Stimulated activated naive CD4-positive, alpha-beta T cell (primary cell): Measurements from ENCODE around the gene ERN1.
"Not testable (repeated sequence)": the region's sequence is repeated elsewhere in the genome, so short reads cannot be mapped to it uniquely, and the experiment has no call there.

ENCODE experiments used
- DNase-seq, 6 experiments: peaks; one replicate each; lab custom pipeline; 2025; lab: John Stamatoyannopoulos, UW

The ERN1 gene

DNA sequence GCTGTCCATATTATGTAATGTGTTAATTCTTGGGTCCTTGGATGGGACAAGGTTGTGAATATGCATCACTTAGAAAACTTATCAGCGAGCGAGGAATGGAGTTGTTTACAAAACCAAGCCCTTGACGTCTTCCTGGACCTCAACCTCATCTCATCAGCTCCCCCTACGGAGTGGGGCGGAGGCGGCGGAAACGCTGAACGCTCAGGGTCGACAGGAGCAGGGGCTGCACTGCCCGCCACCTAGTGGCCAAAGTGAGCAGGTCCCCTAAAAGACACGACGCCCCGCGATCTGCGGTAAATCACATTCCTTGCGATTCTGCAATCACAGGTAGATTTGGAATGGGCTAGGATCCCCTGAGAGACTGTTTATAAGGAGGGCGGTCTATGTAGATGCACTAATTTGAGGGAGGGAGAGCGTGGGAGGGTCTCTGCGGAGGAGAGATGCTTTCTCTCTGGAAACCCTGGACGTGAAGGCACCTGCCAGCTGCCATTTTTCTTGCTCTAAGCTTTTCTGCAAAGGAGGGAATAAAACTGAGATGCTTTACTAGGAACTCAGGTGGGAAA, 104.1 kb downstream of the ERN1 start:
- peak; percentile 82 to 94 (median 94) for DNase-seq

GRCh38 chr17:64024781-64025731, 104.9 kb downstream of the ERN1 start:
- DNase-seq, result peak in 3 of 6 experiments; percentile 42 to 77 (median 50)

DNA sequence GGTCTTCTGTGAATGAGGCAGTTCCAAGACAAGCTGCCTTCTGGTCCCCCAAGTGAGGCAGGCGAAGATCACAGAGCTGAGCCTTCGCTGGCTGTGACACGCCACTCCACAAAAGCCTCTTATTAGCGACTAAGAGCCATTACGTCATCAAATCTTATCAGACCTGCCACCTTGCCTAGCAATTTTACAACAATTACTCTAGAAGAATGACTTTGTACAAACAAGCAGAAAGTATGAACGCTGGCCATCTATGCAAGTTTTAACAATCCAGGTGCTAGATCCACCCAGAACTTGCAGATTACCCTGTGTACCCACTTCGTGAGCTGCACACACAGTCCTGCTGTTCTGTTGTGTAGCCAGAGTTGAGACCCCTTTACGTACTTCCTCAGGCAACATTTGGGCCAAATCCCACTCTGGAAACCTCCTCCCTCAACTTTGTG, 105.7 kb downstream of the ERN1 start:
- DNase-seq, result no peak

- DNase-seq, result no peak
These were observed 107.3 kb downstream of the ERN1 start for GRCh38 chr17:64022611-64023063.

GRCh38 chr17:64020056-64020766, 109.7 kb downstream of the ERN1 start, which contains the start of gene ICAM2:
TSS of gene ICAM2 (minus strand) at chr17:64020633. CDS start at chr17:64006691, 13,942 bp downstream.
- DNase-seq, result peak; percentile 84 to 97 (median 94)

DNA sequence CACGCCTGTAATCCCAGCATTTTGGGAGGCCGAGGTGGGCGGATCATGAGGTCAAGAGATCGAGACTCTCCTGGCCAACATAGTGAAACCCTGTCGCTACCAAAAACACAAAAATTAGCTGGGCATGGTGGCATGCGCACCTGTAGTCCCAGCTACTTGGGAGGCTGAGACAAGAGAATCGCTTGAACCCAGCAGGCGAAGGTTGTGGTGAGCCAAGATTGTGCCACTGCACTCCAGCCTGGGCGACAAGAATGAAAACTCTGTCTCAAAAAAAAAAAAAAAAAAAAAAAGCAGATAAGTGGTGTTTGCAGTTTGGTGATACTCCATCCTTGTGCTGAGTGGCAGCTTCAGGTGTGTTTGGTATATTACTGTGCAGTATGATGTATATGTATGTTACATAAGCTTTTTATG, 110.4 kb downstream of the ERN1 start:
- DNase-seq, result peak in 3 of 6 experiments; percentile 31 to 66 (median 35)

- no peak for DNase-seq
These were observed 112.5 kb downstream of the ERN1 start for GRCh38 chr17:64017381-64017980.

DNA sequence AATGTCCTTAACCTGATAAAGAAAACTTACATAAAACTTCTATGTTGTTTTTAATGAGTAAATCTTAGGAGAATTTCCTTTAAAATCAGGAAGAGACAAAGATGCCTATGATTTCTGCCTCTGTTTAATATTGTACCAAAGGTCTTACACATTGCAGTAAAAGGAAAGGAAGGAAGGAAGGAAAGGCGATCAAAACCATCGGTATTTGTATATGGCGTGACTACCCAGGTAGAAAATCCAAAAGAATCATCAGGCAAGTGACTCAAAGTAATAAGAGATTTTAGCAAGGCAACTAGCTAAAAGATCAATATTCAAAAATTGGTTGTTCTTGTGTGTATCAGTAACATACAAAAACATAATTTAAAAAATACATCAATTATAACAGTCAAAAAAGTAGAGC, 113.0 kb downstream of the ERN1 start:
- DNase-seq, result no peak

- peak in 1 of 6 experiments; percentile 37 for DNase-seq
These were observed 113.6 kb downstream of the ERN1 start for GRCh38 chr17:64016231-64016784.

DNA sequence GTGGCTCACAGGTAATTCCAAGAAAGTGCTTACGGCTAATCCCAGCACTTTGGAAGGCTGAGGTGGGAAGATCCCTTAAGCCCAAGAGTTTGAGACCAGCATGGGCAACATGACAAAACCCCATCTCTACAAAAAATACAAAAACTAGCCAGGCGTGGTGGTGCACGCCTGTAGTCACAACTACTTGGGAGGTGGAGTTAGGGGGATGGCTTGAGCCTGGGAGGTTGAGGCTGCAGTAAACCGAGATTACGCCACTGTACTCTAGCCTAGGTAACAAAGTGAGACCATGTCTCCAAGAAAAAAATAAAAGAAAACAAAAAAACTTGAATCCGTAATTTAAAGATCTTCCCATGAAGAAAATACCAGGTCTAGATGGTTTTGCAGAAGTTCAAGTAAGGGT, 114.5 kb downstream of the ERN1 start:
- no peak for DNase-seq

- DNase-seq, result no peak
These were observed 120.2 kb downstream of the ERN1 start for GRCh38 chr17:64009571-64010402.

DNA sequence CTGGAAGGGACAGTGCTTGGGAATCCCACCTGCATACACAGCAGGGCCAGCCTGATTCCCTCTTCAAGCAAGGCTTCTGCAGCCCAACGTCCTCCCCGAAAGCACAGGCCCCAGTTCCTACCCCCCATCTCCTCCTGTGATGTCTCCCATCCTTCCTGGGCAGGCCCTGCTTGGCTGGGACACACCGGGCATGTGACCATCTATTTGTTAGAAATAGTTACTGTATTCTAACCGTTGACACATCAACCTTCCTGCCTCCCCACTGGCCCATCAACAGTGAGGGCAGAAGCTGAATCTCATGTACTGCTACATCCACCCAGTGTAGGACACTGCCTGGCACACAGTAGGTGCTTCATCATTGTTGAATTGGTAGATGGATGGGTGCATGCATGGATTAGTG, 121.1 kb downstream of the ERN1 start:
- no peak for DNase-seq

- no peak for DNase-seq
These were observed 121.6 kb downstream of the ERN1 start for GRCh38 chr17:64008346-64008745.

DNA sequence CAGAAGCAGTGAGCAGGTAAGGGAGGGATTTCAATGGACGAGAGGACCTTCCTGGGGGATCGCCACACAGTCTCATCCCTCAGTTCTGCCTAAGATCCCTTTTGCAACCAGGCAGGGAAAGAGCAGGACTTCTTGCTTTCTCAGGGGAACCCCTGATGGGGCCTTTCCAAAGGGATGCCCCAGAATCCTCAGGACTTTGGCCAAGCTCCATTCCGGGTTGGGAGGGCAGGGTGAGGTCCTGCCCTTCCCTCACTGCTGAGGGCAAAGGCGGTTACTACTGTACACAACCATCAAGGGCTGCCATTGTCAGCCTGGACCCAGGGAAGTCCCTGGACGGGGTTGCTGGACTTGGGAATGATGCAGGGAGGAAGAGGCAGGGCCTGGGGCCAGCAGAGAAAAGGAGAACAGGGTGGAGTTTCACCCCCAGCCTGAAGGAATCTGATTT, 122.1 kb downstream of the ERN1 start:
- no peak for DNase-seq

- DNase-seq, result not testable (repeated sequence)
These were observed 122.7 kb downstream of the ERN1 start for GRCh38 chr17:64007089-64007837.

DNA sequence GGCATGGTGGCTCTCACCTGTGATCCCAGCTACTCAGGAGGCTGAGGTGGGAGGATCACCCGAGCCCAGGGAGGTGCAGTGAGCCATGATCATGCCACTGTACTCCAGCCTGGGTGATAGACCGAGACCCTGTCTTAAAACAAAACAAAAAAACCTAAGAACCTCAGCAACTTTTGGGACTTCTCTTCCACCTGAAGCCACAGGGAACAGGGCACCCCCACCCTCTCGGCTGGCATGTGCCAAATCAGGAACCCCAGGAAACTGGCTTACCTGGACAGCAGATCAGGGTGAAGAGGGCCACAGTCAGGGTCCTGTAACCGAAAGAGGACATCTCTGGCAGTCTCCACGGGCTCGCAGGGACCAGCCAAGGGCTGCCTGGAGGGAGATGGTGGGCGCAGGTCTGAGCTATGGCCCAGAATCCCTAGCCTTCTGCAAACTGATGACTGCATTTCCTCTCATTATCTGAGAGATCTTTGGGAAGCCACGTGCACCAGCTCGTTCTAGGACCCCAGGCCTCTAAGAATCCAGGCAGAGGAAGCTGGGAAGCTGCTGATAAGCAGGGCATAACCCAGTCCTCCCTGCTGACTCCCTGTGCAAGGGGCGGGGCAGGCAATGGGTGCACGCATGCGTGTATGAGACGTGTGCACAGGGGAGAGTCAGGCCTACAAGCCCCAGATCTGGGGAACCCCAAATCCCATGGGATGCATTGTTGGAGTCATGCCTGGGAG, 123.4 kb downstream of the ERN1 start:
- no peak for DNase-seq

GRCh38 chr17:64005734-64006167, 124.2 kb downstream of the ERN1 start:
- DNase-seq, result no peak

GRCh38 chr17:64004903-64005733, 124.8 kb downstream of the ERN1 start:
- no peak for DNase-seq
